NCI-H226 (cell line): ENCODE measurements around the gene TUBB4A.
"Not testable (repeated sequence)": the region's sequence is repeated elsewhere in the genome, so short reads cannot be mapped to it uniquely, and the experiment has no call there.

Source experiments
- DNase-seq: peaks from one replicate; pipeline ENCODE4 v3.0.0-alpha.2; 2015

The TUBB4A gene

GRCh38 chr19:6501740-6502648 is at the start of gene TUBB4A:
Gene TUBB4A, minus strand, starts transcription at chr19:6502309. Its CDS starts 97 bp downstream, at chr19:6502212.
- DNase-seq = no peak

GRCh38 chr19:6551091-6551490 is 49.0 kb upstream of the TUBB4A start:
- DNase-seq = no peak

- not testable (repeated sequence) for DNase-seq
These were observed 48.6 kb upstream of the TUBB4A start for GRCh38 chr19:6550679-6551078.

GRCh38 chr19:6543866-6544347 is 41.8 kb upstream of the TUBB4A start:
- no peak for DNase-seq

GRCh38 chr19:6540918-6541689 is 39.0 kb upstream of the TUBB4A start:
- DNase-seq = peak; percentile 30

DNA sequence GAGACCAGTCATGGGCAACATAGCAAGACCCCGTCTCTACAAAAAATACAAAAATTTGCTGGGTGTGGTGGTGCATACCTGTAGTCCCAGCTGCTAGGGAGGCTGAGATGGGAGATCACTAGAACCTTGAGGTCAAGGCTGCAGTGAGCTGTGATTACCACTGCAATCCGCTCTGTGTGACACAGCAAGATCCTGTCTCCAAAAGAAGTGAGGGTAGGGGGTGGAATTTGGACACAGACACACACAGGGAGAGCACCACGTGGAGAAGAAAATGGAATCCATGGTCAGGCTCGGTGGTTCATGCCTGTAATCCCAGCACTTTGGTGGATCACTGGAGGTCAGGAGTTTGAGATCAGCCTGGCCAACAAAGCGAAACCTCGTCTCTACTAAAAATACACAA is 37.4 kb upstream of the TUBB4A start:
- DNase-seq = no peak

DNA sequence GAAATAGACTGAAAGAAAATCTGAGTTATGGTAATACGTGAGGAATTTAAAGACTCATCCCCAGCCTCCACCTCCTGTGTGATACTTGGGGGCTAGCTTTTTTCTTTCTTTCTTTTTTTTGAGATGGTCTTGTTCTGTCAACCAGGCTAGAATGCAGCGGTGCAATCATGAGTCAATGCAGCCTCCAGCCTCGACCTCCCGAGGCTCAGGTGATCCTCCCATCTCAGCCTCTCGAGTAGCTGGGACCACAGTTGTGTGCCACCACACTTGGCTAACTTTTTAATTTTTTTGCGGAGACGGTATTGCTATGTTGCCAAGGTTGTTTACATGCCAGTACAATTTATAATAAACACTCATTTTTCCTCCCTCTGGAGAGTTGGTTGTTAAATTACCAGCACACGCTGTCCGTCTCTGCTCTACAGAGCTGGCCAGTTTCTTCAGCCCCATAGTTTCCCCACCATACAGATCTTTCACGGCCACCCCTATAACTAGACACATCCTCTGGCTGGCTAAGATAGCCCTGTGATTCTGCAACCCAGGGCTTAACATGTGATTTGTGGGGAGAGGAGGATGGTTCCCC is 33.5 kb upstream of the TUBB4A start:
- no peak for DNase-seq

DNA sequence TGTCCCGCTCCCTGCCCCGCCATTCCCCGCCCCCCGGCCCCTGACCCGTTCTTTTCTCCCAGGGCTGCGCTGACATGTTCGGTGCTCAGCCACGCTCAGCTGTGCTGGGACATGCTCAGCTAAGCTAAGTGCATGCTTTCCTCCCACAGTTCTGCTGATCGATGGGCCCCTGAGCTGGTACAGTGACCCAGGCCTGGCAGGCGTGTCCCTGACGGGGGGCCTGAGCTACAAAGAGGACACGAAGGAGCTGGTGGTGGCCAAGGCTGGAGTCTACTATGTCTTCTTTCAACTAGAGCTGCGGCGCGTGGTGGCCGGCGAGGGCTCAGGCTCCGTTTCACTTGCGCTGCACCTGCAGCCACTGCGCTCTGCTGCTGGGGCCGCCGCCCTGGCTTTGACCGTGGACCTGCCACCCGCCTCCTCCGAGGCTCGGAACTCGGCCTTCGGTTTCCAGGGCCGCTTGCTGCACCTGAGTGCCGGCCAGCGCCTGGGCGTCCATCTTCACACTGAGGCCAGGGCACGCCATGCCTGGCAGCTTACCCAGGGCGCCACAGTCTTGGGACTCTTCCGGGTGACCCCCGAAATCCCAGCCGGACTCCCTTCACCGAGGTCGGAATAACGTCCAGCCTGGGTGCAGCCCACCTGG is 32.5 kb upstream of the TUBB4A start:
- DNase-seq = no peak

GRCh38 chr19:6533746-6534418 is 31.8 kb upstream of the TUBB4A start:
- DNase-seq = no peak

DNA sequence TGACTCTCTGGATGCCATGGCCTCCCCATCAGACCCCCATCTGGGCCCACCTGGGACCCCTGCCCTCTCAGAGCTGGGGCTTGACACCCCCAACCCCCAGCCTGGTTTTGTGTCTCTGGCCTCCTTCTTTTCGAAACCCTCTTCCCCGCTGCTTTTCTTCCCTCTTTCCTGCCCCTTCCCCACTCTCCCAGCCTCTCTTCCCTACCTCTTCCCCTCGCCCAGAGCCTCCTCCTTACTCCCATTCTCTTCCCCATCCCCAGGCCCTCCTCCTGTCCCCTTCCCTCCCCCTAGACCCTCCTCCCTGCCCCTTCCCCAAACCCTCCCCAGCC is 30.9 kb upstream of the TUBB4A start:
- no peak for DNase-seq

GRCh38 chr19:6532244-6532999 is 30.3 kb upstream of the TUBB4A start:
- DNase-seq = no peak

GRCh38 chr19:6531956-6532243 is 29.8 kb upstream of the TUBB4A start:
- no peak for DNase-seq

GRCh38 chr19:6531163-6531955 is 29.2 kb upstream of the TUBB4A start:
- no peak for DNase-seq

GRCh38 chr19:6530386-6531162 is 28.5 kb upstream of the TUBB4A start, which contains the start of gene TNFSF9:
Gene TNFSF9, plus strand, starts transcription at chr19:6531026. Its CDS starts 11 bp downstream, at chr19:6531037.
- DNase-seq = peak; percentile 80

- no peak for DNase-seq
These were observed 27.9 kb upstream of the TUBB4A start for GRCh38 chr19:6529937-6530385.

GRCh38 chr19:6529351-6529750 is 27.2 kb upstream of the TUBB4A start:
- no peak for DNase-seq

- DNase-seq = no peak
These were observed 26.5 kb upstream of the TUBB4A start for GRCh38 chr19:6528544-6529121.

DNA sequence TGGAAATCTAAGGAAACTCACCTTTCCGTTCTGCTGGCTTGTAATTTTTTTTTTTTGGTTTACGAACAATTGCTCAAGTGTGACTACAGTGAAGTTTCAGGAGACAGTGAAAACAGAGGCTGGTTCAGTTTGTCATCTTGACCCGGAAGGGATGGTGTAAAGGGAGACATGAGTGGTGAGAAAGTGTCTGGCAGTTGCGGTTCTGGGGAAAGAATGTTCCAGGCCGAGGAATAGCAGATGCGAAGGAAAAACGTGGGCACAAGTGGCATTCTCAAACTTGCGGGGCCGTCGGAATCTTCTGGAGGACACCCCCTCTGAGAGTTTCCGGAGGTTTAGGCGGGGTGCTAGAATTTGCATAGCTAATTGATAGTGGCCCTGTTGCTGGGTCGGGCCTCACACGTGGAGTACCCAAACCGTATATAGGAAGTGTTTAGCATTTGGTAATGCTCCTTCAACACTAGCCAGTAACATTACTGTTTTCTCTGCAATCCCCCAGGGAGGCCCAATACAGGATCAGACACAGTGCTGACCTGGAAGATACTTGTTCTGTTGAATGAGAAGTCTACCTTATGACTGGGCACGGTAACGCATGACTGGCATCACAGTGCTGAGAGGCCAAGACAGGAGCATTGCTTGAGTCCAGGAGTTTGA is 25.9 kb upstream of the TUBB4A start:
- DNase-seq = no peak

DNA sequence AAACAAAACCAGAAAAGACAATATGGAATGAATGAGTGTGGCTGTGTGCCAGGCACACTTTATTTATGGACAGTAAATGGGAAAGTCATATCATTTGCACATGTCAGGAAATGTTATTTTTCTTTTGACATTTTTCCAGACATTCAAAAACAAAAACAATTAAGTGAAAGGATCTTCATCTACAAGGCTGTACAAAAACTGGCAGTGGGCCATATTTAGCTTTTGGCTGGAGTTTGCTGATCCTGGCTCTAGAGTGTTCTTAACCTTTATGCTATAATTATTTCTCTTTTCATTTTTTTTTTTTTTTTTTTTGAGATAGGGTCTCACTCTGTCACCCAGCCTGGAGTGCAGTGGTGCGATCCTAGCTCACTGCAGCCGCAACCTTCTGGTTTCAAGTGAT is 22.2 kb upstream of the TUBB4A start:
- no peak for DNase-seq
